HG03025 (cell line): ENCODE measurements around the gene CHRDL1.
"Not testable (repeated sequence)": the region's sequence is repeated elsewhere in the genome, so short reads cannot be mapped to it uniquely, and the experiment has no call there.

Source experiments
- ATAC-seq: cut with Tn5 transposase; IDR thresholded peaks from one replicate; pipeline ENCODE4 v1.9.1; 2021; ENCODE audit warnings: mild to moderate bottlenecking, moderate library complexity; ENCODE audit not compliant: unreplicated experiment, low FRiP score

Gene CHRDL1, protein sequence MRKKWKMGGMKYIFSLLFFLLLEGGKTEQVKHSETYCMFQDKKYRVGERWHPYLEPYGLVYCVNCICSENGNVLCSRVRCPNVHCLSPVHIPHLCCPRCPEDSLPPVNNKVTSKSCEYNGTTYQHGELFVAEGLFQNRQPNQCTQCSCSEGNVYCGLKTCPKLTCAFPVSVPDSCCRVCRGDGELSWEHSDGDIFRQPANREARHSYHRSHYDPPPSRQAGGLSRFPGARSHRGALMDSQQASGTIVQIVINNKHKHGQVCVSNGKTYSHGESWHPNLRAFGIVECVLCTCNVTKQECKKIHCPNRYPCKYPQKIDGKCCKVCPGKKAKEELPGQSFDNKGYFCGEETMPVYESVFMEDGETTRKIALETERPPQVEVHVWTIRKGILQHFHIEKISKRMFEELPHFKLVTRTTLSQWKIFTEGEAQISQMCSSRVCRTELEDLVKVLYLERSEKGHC

DNA sequence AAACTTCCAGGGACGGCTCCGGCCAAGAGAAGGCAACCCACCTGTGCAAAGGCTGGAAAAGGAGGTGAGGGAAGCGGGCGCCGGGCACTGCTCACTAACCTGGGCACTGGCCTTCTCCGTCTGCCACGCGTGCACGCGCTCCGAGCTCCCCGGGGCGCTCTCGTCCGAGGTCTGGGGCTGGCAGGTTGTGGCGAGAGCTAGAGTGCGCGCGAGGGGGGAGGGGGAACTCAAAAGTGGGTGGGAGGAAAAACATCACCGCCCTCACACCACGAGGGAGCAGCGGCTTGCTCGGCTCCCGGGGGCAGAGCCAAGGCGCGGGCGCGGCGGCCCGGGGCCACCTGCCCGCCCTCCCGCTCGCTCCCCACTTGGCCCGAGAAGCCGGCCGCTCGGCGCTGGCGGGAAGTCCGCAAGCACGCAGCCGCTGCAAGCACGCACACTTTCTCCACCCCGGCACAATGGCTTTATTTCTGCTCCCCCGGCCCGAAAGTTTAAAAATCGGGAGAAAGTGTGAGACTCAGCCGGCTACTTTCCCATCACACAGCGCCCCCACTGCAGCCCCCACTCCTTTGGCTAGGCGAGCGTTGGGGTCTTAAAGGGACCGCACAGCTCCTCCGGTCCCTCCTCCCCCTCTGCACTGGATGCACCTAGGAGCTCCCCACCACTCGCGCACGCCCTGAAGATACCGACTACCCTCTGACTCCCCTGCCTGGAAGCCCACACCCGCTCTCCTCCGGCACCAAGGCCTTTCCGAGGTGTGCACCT lies at the start of gene CHRDL1:
TSS of gene CHRDL1 (minus strand) at position 173 of the 762 bp plus-strand sequence. CDS start 3,636 bp downstream, outside the sequence.
- no peak for ATAC-seq

DNA sequence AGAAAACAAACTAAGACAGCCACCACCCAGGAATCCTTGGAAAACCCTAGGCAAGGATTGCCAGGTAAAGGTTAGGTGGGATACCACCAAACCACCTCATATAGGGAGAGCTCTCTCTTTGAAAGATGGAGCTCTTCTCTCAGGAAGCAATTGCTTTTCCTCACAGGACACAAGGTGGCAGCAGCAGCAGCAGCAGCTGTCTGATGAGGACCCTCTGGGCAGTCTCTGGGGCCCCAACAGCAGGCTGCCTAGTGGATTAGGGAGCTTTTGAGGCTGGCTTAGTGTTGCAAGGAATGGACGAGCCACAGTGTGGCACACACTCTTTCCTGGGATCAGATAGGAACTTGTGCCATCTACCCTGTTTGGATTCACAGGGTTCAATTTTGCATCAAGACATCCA lies 41.4 kb upstream of the CHRDL1 start:
- ATAC-seq, result no peak

DNA sequence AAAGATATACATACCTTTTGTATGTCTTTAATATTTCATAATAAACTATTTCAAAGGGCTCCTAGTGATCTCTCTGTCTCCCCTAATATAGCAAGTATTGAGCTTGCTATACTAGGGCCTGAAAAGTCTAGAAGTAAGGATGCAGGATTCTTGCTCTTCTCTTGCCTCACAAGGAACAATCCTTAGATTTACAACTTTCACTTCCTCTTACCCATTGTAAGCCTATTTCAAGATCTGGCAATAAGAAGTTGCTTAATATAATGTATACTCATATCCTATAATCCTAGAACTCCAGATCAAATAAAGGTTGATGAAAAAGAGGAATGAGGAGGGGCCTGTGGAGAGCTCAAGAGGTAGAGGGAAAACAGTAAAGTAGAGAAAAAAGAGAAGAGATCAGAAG lies 40.8 kb upstream of the CHRDL1 start:
- ATAC-seq, result no peak

DNA sequence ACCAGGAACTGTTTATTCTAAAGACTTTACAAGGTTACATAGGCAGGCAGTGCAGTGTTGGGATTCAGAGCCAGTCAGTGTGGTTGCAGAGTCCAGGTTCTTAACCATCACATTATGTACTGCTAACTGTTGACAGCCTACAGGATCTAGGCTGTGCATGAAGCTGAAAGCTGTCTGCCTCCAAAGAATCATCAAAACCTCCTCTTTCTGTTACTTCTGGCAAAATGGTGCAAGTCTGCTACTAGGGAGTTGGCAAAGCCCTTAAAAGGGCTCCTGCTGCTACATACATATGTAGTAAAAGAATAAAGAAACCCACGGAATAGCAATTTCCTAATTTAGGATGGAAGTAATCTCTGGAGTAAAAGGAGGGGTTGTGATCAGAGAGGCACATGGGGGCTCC lies 40.4 kb upstream of the CHRDL1 start:
- ATAC-seq, result no peak

DNA sequence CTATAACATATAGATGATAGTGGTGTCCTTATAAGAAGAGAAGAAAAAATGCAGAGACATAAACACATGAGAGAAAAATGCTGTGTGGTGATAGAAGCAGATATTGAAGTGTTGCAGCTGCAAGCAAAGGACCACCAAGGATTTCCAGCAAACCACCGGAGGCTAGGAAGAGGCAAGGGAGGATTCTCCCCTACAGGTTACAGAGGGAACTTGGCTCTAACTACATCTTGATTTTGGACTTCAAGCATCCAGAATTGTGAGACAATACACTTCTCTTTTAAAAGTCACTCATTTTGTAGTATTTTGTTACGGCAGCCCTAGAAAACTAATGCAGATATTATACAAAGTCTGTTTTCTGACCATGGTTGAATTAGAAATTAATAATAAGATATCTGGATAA lies 30.4 kb upstream of the CHRDL1 start:
- no peak for ATAC-seq

DNA sequence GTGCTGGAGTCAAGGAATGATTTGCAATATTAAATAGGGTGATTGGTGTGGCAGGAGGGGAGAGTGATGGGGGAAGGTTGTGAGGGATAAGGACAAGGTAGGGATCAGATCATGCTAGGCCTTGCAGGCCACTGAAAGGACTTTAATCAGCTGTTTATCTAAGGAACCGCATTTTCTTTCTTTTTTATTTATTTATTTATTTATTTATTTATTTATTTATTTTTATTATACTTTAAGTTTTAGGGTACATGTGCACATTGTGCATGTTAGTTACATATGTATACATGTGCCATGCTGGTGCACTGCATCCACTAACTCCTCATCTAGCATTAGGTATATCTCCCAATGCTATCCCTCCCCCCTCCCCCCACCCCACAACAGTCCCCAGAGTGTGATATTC lies 20.9 kb upstream of the CHRDL1 start:
- not testable (repeated sequence) for ATAC-seq

DNA sequence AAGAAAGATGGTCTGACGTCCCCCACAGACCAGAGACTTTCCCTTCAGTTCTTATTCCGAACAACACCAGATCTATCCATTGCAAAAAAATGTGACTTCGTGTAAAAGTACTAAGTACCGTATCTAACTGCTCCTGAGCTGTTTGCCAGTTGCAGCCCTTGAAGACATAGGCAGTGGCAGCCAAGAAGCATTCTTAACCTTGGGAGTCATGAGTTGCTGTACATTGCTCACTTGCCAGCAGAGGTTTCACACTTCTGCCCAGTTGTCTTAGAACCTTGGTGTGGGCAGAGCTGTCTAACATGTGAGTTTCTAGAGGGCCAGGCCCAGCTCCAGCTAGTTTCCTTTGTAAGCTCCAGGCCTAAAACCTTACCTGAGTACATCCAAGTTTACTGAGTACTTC lies 10.5 kb upstream of the CHRDL1 start:
- ATAC-seq, result no peak

DNA sequence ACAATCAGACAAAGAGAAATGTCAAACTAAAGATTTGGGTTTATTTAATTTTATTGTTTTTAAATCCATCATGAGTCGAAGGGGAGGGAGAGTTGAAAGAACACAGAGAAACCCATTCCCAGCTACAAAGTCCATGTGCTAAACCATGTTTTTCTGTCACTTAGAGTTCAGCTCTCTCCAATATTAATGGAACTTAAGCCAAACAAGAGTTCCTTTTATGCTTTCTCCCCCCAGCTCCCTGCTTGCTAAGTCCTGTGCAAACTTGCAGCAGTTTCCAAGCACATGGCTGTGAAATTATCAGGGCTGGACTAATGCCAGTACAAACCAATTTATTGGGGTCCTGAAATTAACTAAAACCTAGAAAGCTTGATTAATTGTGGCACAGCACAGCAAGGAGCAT lies 9.7 kb upstream of the CHRDL1 start:
- ATAC-seq, result no peak

DNA sequence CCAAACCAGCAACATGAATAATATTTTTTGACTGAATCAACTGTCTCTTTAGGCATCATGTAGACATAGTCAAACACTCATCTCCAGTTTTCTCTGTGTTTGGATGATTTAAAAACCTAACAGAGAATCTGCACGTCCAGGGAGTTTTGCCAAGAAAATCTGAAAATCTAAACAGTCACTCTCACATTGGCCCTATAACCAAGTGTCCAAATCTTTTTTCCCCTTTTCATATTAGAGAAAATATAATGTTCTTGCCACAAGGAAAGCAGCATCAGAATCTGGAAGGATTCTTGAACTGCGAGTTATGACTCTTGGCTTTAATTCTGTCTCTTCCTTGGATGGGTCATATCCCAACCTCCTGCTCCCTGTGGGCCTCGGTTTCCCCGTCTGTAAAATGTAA lies 8.8 kb upstream of the CHRDL1 start:
- ATAC-seq, result no peak

DNA sequence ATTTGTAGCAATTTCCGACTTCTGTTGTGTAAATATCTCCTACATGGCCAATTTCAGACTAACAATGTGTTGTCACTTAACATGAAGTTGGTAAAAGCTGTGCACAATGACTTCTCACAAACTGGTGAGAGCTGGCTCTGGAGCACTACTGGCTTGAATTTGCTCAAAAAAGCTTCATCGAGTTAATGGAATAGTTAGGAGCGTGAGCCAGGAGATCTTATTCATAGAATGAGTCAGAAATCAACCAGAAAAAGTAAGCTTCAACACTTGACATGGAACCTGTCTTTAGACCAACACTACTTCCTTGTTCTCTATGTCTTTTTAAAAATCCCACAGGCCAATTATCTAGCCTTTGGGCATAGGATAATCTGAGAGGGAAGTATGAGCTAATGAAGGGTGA lies 7.9 kb upstream of the CHRDL1 start:
- ATAC-seq, result no peak

DNA sequence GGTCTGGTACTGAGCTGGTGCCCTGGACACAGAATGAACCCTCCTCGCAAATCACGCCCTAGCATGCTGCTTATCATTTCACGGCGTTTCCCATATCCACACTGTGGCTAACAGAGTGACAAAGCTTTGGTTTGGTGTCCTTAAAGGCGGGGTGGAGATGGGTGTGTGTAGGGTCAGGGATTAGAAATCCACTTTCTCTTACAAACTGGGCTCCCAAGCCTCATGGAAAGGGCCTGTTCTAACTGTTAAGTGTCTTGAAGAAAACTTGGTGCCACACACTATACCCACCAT lies 735 bp upstream of the CHRDL1 start:
- ATAC-seq, result no peak

DNA sequence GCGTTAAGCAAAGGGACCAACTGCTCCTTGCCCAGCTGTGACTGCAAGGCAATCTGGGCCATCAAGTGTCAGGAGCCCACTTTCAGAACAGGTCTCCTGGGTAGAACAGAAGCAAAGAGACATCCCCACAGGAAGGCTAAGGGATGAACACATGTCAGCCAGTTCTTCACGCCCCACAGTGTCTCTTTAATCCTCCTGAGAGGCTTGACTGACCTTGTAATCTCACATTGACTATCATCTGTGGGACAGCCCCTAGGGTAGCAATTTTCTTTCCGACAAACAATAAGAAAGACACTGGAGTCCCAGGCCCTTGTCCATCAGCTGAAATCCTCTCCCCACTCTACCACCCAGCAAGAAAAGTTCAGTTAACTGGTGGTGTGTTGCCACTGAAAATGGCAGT lies 1.0 kb downstream of the CHRDL1 start:
- no peak for ATAC-seq

DNA sequence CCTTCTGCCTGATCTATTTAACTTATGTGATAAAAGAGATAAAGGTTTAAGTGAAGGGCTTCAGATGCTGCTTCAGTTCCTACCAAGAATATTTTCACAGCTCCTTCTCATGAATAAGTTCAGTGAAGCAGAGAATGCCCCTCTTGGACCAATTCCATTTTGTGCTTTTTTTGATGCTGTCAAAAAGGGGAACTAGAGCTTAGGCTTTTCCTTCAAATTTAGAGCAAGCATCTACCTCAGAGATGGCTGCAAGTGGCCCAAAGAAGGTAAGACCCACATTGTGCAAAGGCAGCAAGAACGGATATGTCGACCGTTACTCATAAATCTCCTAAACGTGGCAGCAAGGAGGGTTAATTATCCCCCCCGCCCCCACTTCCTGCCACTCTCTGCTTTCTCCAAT lies 4.5 kb downstream of the CHRDL1 start:
- ATAC-seq, result no peak

DNA sequence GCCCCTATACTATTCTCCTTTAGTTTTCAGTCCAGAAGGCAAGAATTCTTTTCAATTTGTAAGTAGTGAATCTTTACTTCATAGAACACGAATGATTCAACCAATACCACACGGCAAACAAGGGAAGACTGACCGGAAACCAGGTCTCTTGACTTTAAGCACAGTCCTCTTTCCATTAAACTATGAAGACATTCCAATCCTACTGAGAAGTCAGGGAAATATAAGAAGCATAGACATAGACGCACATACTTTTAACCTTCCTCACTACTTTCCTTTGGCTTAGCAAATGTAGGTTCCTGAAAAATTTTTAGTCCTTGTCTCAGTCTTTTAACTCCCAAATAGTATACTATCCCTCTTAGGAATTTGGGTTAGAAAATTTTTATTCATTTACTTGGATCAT lies 9.1 kb downstream of the CHRDL1 start:
- no peak for ATAC-seq

DNA sequence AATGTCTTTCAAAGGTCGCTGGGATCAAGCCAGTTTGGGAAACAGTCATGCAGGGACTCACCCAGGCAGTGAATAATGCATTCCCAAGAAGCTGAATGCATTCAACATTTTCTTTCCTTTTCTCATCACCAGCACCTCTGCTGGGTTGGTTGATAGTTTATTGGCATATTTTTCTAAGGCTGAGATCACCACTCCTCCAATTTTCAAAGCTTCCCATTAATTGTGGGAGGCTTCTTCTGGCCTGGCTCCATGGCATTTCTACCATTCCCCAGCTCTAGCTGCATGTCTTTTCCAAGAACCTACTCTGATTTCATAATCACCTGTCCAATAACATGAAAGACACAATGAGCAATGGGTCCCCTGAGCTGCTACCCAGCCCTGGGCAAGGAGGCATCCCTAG lies 35.8 kb downstream of the CHRDL1 start:
- no peak for ATAC-seq

DNA sequence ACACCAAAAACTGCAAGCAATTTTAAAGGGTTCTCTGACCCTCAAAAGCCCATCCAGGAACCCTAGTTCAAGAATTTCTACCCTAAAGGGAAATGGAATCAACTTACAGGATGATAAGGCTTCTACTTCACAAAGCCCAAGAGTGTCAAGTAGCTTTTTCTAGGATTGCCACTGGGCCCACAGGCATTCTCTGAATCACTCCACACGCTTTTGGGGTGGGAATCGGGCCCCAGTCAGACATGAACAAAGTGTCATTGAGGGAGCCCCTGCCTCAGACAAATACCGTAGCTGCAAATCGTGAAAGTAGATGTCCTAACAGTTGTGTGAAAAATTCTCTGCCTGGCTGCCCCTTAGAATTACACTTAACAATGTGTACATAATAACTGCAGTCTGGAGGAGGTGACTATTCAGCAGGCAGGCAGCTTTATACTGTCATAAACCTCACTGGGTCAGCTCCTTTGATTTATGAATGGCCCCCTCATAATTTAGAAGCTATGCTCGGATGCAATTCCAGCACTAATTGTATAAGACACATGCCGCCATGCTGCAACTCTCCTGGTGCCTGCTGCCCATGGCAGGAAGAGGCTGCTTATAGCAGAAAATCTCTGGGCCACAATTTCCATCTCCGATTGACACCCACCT lies 36.7 kb downstream of the CHRDL1 start:
- no peak for ATAC-seq

DNA sequence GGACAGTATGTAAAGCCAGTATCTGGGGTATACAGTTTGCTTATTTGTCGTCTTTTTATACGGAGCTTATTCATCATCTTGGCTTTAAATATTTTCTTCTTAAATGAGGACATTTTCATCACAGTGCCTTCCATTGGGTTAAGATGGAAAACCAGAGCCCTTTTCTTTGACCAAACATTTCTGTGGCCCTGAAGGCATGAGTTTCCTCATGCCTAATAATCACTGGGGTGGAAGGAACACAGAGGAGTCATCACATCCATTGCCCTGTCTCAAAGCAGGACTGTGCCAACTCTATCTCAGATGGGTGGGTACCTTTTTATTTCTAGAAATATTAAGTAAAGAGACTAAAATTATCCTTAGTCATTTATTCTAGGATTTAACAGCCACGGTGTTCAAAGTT lies 40.0 kb downstream of the CHRDL1 start:
- ATAC-seq, result no peak

DNA sequence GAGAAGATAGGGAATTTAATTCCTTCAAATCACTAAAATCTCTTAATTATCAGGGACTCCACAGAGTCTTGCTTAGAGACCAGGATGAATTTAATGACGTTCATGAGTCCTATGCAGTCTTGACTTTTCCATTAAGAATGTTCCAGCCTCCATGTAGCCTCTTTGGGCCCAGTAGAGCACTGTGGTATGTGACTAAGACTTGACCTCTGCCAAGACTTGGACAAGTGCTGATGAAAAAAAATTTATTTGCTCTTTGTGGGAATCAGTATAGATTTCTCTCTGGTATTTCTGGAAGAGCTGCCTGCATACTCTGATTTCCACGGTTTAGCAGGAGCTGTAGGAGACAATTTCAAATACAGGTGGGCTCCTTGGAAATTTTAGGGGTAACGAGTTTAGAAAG lies 40.6 kb downstream of the CHRDL1 start:
- no peak for ATAC-seq

DNA sequence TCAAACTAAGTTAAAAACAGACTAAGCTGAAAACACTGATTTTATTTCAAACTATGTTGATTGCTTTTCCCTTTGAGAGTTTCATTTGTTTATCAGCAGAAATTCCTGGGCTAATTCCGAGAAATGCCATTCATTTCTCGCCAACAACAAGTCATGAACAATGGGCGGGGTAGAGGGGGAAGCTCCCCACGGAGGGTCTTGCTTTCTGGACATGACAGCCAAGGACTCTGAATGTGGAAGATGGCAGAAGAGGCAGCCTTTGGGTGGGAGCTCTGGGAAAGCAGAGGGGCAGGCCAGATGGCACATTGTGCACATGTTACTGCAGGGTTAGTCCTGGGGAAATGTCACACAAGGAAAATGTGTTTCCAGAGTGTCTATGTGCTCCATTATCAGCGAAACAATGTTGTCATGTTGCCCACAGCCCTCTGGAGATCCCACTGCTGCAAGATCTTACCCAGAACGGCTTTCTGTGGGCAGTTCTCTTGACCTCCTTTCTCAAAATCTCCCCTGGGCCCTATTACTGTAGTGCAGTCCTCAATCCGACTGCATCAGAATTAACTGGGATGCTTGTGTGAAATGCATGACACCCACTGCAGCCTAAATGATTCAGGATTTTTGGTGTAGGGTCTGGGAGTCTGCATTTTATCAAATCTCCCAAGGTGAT lies 45.0 kb downstream of the CHRDL1 start:
- no peak for ATAC-seq

DNA sequence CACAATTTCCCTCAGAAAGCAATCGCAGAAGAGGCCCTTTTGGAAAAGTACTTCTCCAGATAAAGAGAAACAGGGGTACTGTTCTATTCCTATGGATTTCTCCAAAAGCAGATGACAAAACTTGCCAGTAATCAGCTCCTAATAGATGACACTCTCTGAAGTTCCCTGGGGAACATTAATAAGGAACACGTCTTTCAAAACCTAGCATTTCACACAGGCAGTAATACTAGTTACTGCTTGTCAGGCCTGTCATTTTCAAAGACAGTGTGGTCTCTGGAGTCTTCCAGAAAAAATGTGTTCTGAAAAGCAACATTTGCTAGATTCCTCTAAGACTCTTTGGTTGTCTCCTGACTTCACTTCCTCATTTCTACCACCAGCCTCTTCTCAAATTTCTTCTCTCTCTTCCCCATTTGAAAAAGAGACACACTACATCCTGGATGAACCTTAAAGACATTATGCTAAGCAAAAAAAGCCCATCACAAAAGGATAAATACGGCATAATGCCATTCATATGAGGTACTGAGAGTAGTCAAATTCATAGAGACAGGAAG lies 47.3 kb downstream of the CHRDL1 start:
- no peak for ATAC-seq

DNA sequence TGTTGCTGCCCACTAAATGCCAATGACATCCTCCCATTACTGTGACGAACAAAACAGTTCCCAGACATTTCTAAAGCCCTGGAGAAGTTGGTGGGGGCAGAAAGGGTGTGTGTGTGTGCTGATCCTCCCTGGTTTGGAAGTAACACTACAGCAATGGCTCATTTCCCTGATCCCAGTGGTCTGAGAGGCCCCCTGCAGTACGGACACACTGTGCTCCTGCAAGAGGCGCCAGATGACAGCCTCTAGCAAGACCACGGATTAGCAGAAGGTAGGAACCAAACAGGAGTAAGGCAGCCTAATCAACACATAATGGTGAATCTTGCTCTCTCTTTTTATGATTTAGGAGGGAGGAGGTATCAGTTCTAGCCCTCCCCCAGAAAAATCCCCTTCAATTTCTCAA lies 49.6 kb downstream of the CHRDL1 start:
- ATAC-seq, result no peak
